HepG2 (cell line): ENCODE results near the gene ITIH3. TPM values are rescaled to one million over a fixed set of nuclear protein-coding genes. Genes with fewer than 3 reads are reported as not detected.

ENCODE experiments used
- CENPT ChIP-seq: sonication (generic); formaldehyde crosslinking; IDR thresholded peaks from 2 replicates; pipeline ENCODE4 v1.8.0; 2022; ENCODE audit warnings: low read depth, mild to moderate bottlenecking, moderate library complexity, missing genetic modification reagents
- EED ChIP-seq: sonication (generic); formaldehyde crosslinking; IDR thresholded peaks from 2 replicates; pipeline ENCODE4 v1.5.0; 2020; ENCODE audit warnings: mild to moderate bottlenecking, missing genetic modification reagents
- FLYWCH1 ChIP-seq: sonication (generic); formaldehyde crosslinking; IDR thresholded peaks from 2 replicates; pipeline ENCODE4 v1.8.1; 2023; ENCODE audit warnings: mild to moderate bottlenecking, missing genetic modification reagents
- HNRNPLL ChIP-seq: fragments of 200-400 bp; formaldehyde crosslinking; IDR thresholded peaks from 2 replicates; pipeline ENCODE4 v1.6.1; 2017; ENCODE audit warnings: mild to moderate bottlenecking, low read depth, low read length; ENCODE audit not compliant: poor library complexity, severe bottlenecking
- KLF16 ChIP-seq, 2 experiments: sonication (generic) in 1 of 2; formaldehyde crosslinking in 1 of 2; IDR thresholded peaks; 2 replicates each; pipeline versions ENCODE4 v1.6.1 to v1.8.0; 2016 to 2023; ENCODE audit warnings: missing genetic modification reagents in 2 of 2, missing compliant biosample characterization in 1 of 2
- PITX1 ChIP-seq: sonication (generic); formaldehyde crosslinking; IDR thresholded peaks from 2 replicates; pipeline ENCODE4 v1.5.1; 2020; ENCODE audit warnings: mild to moderate bottlenecking, missing genetic modification reagents
- PLRG1 ChIP-seq: fragments of 450-650 bp; conservative IDR thresholded peaks from 2 replicates; pipeline ENCODE4 v1.6.1; 2016
- SRF ChIP-seq: IDR thresholded peaks from 2 replicates; pipeline ENCODE4 v1.6.1; 2011; ENCODE audit warnings: mild to moderate bottlenecking, low read depth, low read length, moderate library complexity
- STAT5B ChIP-seq: sonication (generic); formaldehyde crosslinking; IDR thresholded peaks from 2 replicates; pipeline ENCODE4 v1.4.0; 2020; ENCODE audit warnings: missing genetic modification reagents
- TAF15 ChIP-seq: fragments of 200-400 bp; formaldehyde crosslinking; IDR thresholded peaks from one replicate; pipeline ENCODE4 v1.6.1; 2018; ENCODE audit warnings: mild to moderate bottlenecking, low read depth, low read length; ENCODE audit not compliant: poor library complexity, severe bottlenecking
- TEAD2 ChIP-seq: sonication (generic); formaldehyde crosslinking; IDR thresholded peaks from 2 replicates; pipeline ENCODE4 v1.9.0; 2021; ENCODE audit warnings: missing genetic modification reagents
- ZBTB3 ChIP-seq: sonication (generic); formaldehyde crosslinking; IDR thresholded peaks from 2 replicates; pipeline ENCODE4 v1.4.0; 2020; ENCODE audit warnings: low read depth, mild to moderate bottlenecking, moderate library complexity, missing genetic modification reagents, borderline replicate concordance
- ZC3H13 ChIP-seq: sonication (generic); formaldehyde crosslinking; IDR thresholded peaks from 2 replicates; pipeline ENCODE4 v1.8.1; 2023; ENCODE audit warnings: mild to moderate bottlenecking, missing genetic modification reagents, moderate library complexity
- ZNF331 ChIP-seq: sonication (generic); formaldehyde crosslinking; IDR thresholded peaks from 2 replicates; pipeline ENCODE4 v1.4.0; 2020; ENCODE audit warnings: missing genetic modification reagents
- ZNF335 ChIP-seq: sonication (generic); formaldehyde crosslinking; IDR thresholded peaks from 2 replicates; pipeline ENCODE4 v1.4.0; 2020; ENCODE audit warnings: missing genetic modification reagents
- ZNF75D ChIP-seq: sonication (generic); formaldehyde crosslinking; IDR thresholded peaks from 2 replicates; pipeline ENCODE4 v1.8.1; 2023; ENCODE audit warnings: missing genetic modification reagents, mild to moderate bottlenecking, borderline replicate concordance
- polyA plus RNA-seq, 8 experiments: library from polyadenylated mRNA; depleted of rRNA in 3 of 8; stranded (reverse) in 7 of 8; unstranded in 1 of 8; fragments of >200 nt; fragmentation: Illumina TruSeq in 4 of 8; extraction: Trizol in 4 of 8; gene quantifications; 2 replicates each; pipeline versions ENCODE4 v1.2.1 to v1.2.3, GENCODE V29; 2011 to 2016; ENCODE audit warnings: low read depth in 4 of 8, missing spikeins in 1 of 8, mixed read lengths in 1 of 8; ENCODE audit not compliant: insufficient read depth in 1 of 8
- total RNA-seq, 5 experiments: library from RNA; depleted of rRNA; stranded (reverse); fragments of >200 nt; fragmentation: Illumina TruSeq; extraction: Trizol; gene quantifications; 2 replicates each; pipeline ENCODE4 v1.2.3, GENCODE V29; 2016; ENCODE audit warnings: low read depth in 1 of 5
- TF ChIP-seq, protein P1 (sequence below): sonication (generic); formaldehyde crosslinking; IDR thresholded peaks from 2 replicates; pipeline ENCODE4 v1.4.0; 2020; ENCODE audit warnings: missing genetic modification reagents
- TF ChIP-seq, protein P2 (sequence below): sonication (generic); formaldehyde crosslinking; IDR thresholded peaks from 2 replicates; pipeline ENCODE4 v1.4.0; 2020; ENCODE audit warnings: mild to moderate bottlenecking, missing genetic modification reagents
- TF ChIP-seq, protein P3 (sequence below): sonication (generic); formaldehyde crosslinking; IDR thresholded peaks from 2 replicates; pipeline ENCODE4 v1.4.0; 2020; ENCODE audit warnings: mild to moderate bottlenecking, missing genetic modification reagents
- TF ChIP-seq, protein P4 (sequence below): sonication (generic); IDR thresholded peaks from 2 replicates; pipeline ENCODE4 v1.6.1; 2016; ENCODE audit warnings: low read depth, borderline replicate concordance
- TF ChIP-seq, protein P5 (sequence below): sonication (generic); formaldehyde crosslinking; IDR thresholded peaks from 2 replicates; pipeline ENCODE4 v1.9.0; 2022; ENCODE audit warnings: low read depth, missing genetic modification reagents

Gene ITIH3
- total and polyA plus RNA-seq, 2 of the 13 experiments (the other 11 are each of a cell fraction or from before 2014, with no cell fraction given) = 105 to 632 TPM

DNA sequence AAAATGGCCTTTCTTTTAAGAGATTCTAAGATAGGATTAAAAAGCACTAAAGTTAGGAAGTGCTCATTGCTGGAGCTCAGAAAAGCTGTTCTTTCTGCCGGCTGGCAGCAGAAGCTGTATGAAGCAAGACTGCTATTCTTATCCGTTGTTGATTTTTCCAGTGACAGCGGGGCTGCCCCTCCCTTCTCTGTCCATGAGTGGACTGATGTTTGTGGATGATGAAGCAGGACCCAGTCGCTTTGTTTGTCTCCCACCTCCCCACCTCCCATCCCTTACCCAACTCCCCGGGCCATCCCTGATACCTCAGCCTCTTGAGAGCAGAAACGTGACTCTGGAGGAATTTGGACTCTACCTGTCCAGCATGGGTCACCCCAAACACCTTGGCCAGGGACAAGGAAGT, 50.6 kb downstream of the ITIH3 start (continued):
- TF ChIP-seq, protein P1, sequence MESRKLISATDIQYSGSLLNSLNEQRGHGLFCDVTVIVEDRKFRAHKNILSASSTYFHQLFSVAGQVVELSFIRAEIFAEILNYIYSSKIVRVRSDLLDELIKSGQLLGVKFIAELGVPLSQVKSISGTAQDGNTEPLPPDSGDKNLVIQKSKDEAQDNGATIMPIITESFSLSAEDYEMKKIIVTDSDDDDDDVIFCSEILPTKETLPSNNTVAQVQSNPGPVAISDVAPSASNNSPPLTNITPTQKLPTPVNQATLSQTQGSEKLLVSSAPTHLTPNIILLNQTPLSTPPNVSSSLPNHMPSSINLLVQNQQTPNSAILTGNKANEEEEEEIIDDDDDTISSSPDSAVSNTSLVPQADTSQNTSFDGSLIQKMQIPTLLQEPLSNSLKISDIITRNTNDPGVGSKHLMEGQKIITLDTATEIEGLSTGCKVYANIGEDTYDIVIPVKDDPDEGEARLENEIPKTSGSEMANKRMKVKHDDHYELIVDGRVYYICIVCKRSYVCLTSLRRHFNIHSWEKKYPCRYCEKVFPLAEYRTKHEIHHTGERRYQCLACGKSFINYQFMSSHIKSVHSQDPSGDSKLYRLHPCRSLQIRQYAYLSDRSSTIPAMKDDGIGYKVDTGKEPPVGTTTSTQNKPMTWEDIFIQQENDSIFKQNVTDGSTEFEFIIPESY = no peak
- TF ChIP-seq PLRG1 (no peak), EED (CRISPR knock-in tag) (no peak), FLYWCH1 (no peak), TEAD2 (CRISPR knock-in tag) (no peak), PITX1 (no peak), ZNF331 (CRISPR knock-in tag) (peak; percentile 48; the same call in 1 of the 2 replicates), KLF16 (CRISPR knock-in tag; IDR thresholded peaks at IDR 0.05) (peak in 1 of 2 experiments; percentile 34; a peak in 1 of 4 replicates), ZBTB3 (peak; percentile 98), CENPT (no peak), HNRNPLL (no peak), STAT5B (CRISPR knock-in tag) (no peak), TAF15 (no peak), ZC3H13 (CRISPR knock-in tag) (no peak), ZNF75D (CRISPR knock-in tag) (no peak), SRF (no peak), ZNF335 (CRISPR knock-in tag) (no peak)
- TF ChIP-seq, protein P2, sequence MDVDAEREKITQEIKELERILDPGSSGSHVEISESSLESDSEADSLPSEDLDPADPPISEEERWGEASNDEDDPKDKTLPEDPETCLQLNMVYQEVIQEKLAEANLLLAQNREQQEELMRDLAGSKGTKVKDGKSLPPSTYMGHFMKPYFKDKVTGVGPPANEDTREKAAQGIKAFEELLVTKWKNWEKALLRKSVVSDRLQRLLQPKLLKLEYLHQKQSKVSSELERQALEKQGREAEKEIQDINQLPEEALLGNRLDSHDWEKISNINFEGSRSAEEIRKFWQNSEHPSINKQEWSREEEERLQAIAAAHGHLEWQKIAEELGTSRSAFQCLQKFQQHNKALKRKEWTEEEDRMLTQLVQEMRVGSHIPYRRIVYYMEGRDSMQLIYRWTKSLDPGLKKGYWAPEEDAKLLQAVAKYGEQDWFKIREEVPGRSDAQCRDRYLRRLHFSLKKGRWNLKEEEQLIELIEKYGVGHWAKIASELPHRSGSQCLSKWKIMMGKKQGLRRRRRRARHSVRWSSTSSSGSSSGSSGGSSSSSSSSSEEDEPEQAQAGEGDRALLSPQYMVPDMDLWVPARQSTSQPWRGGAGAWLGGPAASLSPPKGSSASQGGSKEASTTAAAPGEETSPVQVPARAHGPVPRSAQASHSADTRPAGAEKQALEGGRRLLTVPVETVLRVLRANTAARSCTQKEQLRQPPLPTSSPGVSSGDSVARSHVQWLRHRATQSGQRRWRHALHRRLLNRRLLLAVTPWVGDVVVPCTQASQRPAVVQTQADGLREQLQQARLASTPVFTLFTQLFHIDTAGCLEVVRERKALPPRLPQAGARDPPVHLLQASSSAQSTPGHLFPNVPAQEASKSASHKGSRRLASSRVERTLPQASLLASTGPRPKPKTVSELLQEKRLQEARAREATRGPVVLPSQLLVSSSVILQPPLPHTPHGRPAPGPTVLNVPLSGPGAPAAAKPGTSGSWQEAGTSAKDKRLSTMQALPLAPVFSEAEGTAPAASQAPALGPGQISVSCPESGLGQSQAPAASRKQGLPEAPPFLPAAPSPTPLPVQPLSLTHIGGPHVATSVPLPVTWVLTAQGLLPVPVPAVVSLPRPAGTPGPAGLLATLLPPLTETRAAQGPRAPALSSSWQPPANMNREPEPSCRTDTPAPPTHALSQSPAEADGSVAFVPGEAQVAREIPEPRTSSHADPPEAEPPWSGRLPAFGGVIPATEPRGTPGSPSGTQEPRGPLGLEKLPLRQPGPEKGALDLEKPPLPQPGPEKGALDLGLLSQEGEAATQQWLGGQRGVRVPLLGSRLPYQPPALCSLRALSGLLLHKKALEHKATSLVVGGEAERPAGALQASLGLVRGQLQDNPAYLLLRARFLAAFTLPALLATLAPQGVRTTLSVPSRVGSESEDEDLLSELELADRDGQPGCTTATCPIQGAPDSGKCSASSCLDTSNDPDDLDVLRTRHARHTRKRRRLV (CRISPR knock-in tag) = no peak
- TF ChIP-seq, protein P3, sequence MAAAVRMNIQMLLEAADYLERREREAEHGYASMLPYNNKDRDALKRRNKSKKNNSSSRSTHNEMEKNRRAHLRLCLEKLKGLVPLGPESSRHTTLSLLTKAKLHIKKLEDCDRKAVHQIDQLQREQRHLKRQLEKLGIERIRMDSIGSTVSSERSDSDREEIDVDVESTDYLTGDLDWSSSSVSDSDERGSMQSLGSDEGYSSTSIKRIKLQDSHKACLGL = no peak
- TF ChIP-seq, protein P4, sequence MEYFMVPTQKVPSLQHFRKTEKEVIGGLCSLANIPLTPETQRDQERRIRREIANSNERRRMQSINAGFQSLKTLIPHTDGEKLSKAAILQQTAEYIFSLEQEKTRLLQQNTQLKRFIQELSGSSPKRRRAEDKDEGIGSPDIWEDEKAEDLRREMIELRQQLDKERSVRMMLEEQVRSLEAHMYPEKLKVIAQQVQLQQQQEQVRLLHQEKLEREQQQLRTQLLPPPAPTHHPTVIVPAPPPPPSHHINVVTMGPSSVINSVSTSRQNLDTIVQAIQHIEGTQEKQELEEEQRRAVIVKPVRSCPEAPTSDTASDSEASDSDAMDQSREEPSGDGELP = peak; percentile 38; the same call in 1 of the 2 replicates
- TF ChIP-seq, protein P5, sequence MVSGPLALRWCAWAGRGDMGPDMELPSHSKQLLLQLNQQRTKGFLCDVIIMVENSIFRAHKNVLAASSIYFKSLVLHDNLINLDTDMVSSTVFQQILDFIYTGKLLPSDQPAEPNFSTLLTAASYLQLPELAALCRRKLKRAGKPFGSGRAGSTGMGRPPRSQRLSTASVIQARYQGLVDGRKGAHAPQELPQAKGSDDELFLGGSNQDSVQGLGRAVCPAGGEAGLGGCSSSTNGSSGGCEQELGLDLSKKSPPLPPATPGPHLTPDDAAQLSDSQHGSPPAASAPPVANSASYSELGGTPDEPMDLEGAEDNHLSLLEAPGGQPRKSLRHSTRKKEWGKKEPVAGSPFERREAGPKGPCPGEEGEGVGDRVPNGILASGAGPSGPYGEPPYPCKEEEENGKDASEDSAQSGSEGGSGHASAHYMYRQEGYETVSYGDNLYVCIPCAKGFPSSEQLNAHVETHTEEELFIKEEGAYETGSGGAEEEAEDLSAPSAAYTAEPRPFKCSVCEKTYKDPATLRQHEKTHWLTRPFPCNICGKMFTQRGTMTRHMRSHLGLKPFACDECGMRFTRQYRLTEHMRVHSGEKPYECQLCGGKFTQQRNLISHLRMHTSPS (CRISPR knock-in tag) = no peak
